ENCODE measurements around the gene BSG.

BSG gene

DNA sequence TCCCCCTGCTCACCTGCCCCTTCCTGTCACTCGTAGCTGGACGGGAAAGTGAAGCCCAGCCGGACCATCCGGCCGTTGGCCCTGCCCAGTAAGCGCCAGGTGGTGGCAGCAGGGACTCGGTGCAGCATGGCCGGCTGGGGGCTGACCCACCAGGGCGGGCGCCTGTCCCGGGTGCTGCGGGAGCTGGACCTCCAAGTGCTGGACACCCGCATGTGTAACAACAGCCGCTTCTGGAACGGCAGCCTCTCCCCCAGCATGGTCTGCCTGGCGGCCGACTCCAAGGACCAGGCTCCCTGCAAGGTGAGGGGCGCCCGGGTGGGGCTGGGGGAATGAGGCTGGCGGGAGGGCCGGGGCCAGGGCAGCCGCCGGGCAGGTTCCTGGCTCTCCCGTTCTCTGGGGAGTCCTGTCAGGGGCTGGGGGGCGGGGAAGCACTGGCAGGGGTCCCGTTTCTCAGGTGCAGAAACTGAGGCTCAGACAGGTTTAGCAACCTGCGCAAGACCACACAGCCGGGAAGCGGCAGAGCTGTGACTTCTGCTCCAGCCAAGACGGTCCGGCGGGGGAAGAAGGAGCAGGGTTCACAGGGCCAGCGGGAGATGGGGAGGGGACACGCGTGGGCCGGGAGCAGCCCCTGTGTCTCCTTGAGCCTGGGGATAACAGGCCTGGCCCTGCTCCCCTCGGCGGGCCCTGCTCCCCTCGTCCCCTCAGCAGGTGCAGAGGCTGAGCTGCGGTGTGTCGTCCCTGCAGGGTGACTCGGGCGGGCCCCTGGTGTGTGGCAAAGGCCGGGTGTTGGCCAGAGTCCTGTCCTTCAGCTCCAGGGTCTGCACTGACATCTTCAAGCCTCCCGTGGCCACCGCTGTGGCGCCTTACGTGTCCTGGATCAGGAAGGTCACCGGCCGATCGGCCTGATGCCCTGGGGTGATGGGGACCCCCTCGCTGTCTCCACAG lies 23.2 kb upstream of the BSG start:
- TF ChIP-seq, protein P1, sequence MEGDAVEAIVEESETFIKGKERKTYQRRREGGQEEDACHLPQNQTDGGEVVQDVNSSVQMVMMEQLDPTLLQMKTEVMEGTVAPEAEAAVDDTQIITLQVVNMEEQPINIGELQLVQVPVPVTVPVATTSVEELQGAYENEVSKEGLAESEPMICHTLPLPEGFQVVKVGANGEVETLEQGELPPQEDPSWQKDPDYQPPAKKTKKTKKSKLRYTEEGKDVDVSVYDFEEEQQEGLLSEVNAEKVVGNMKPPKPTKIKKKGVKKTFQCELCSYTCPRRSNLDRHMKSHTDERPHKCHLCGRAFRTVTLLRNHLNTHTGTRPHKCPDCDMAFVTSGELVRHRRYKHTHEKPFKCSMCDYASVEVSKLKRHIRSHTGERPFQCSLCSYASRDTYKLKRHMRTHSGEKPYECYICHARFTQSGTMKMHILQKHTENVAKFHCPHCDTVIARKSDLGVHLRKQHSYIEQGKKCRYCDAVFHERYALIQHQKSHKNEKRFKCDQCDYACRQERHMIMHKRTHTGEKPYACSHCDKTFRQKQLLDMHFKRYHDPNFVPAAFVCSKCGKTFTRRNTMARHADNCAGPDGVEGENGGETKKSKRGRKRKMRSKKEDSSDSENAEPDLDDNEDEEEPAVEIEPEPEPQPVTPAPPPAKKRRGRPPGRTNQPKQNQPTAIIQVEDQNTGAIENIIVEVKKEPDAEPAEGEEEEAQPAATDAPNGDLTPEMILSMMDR (conservative IDR thresholded peaks at IDR 0.05; ENCODE audit: control insufficient read depth, insufficient read depth, low read depth, low read length) = no peak
- DNase-seq (ENCODE audit: low read depth) = no peak
- no peak overlapping the region for H3K4me3 ChIP-seq (ENCODE audit: control insufficient read depth, low read depth, low read length)

DNA sequence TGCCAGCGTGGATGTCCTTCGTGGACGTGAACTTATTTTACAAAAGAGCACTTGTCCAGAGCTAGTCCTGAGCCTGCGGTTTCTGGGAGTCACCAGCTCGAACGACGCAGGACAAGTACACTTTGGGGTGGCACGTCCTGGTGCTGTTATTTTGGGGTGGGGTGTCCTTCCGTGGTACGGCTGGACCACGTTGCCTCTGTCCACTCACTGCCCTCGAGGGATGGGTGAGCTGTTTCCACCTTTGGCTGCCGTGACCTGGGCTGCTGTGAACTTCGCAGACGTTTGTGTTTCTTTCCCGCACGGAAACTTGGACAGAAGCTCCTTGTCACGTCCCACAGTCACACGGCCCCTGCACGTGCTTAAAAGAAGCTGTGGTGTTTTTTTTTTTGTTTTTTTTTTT lies 17.6 kb upstream of the BSG start:
- TF ChIP-seq, protein P1 (conservative IDR thresholded peaks at IDR 0.05; ENCODE audit: control insufficient read depth, insufficient read depth, low read depth, low read length) = no peak
- H3K4me3 ChIP-seq (ENCODE audit: control insufficient read depth, low read depth, low read length) = no peak overlapping the region
- no peak for DNase-seq (ENCODE audit: low read depth)

DNA sequence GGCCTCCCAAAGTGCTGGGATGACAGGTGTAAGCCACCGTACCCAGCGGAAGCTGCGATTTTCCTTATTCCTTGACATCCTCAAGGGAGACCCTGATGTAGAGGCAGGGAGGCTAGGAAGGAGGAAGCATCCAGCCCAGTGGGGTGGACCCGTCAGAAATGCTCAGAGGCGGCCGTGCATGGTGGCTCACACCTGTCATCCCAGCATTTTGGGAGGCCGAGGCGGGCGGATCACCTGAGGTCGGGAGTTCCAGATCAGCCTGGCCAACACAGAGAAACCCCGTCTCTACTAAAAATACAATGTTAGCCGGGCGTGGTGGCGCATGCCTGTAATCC lies 17.0 kb upstream of the BSG start:
- no peak for DNase-seq (ENCODE audit: low read depth)
- no peak overlapping the region for H3K4me3 ChIP-seq (ENCODE audit: control insufficient read depth, low read depth, low read length)
- TF ChIP-seq, protein P1 (conservative IDR thresholded peaks at IDR 0.05; ENCODE audit: control insufficient read depth, insufficient read depth, low read depth, low read length) = no peak

DNA sequence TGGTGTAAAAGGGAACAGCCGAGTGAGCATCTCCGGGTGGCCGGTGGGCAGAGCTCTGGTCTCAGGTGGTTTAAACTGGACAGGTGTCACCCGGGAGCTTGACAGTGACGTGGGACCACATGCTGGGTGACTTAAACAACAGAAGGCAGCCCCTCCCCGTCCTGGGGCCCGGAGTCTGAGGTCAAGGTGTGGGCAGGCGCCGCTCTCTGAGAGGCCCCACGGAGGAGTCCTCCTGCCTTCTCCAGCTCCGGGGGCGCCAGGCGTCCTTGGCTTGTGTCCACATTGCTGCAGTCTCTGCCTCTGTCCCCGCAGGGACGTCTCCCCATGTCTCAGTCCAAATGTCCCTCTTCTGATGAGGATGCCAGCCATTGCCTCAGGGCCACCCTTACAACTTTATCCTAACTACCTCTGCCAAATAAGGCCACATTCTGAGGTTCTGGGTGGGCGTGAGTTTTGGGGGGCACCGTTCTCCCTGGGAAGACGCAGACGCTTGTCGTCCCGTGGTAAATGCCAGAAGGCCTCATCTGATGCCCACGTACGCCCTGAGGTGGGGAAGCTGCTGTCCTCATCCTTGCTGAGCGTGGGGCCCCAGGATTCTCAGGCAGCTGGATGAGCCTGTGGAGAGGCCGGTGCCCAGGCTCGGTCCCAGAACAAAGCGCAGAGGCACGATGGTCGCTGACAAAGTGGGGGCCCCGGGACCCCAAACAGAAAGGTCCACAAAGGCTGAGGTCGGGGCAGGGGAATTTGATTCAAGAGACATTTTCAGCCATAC lies 15.6 kb upstream of the BSG start:
- TF ChIP-seq, protein P1 (conservative IDR thresholded peaks at IDR 0.05; ENCODE audit: control insufficient read depth, insufficient read depth, low read depth, low read length) = no peak
- no peak overlapping the region for H3K4me3 ChIP-seq (ENCODE audit: control insufficient read depth, low read depth, low read length)
- DNase-seq (ENCODE audit: low read depth) = no peak

DNA sequence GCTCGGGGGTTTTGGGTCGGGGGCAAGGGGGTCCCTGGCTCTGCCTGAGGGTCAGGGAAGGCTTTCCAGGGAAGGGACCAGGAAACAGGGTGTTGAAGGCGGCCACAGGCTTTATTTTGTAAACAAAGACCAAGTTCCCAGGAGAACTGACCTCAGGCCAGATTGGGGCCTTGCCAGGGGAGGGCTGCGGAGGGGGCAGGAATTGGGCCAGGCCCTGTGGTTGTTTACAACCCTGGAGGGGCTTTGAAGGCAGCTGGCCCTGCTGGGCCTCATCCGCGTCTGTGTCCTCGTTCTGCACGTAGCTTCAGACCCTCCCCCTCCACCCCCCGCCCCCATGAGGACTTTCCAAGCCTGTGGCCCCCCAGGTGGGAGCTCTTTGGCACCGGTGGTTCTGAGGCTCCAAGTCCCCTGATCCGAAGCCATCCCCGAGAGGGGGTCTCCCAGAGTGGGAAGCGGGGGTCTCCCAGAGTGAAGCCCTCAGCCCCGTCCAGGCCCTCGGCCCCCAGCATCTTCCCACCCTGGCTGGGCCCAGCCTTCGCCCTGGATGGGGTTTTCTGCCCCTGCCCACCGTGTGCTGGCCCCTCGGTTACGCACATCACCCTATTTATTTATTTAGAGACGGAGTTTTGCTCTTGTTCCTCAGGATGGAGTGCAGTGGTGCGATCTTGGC lies 13.5 kb upstream of the BSG start:
- TF ChIP-seq, protein P1 (conservative IDR thresholded peaks at IDR 0.05; ENCODE audit: control insufficient read depth, insufficient read depth, low read depth, low read length) = no peak
- no peak for DNase-seq (ENCODE audit: low read depth)
- no peak overlapping the region for H3K4me3 ChIP-seq (ENCODE audit: control insufficient read depth, low read depth, low read length)

DNA sequence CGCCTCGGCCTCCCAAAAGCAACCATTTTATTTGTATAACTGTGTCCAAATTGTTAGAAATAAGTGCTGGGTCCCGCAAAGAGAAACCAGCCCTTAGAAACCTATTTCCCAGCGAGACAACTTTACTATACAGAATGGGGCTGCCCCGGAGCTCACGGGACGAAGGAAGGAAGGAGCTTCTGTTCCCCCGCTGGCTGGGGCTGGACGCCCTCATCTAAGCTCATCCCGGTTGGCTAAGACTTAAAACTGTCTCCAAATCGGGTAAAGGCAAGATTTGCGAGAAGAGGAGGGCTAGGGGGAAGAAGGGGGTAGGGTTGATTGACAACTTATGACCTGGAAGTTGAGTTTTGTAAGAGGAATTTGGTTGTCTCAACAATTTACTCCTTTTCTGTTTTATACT lies 12.3 kb upstream of the BSG start:
- TF ChIP-seq, protein P1 (conservative IDR thresholded peaks at IDR 0.05; ENCODE audit: control insufficient read depth, insufficient read depth, low read depth, low read length) = no peak
- H3K4me3 ChIP-seq (ENCODE audit: control insufficient read depth, low read depth, low read length) = no peak overlapping the region
- no peak for DNase-seq (ENCODE audit: low read depth)
